Activated T-cell treated with anti-CD3 and anti-CD28 coated beads, Interleukin-2, amount 50 U/mL, for 1 hour (primary cell): Measurements from ENCODE around the gene IQSEC3.
A peak's percentile ranks its signal among the peaks of the same experiment; 100 is the strongest.
"Not testable (repeated sequence)": the region's sequence is repeated elsewhere in the genome, so short reads cannot be mapped to it uniquely, and the experiment has no call there.

ENCODE experiments used
- DNase-seq: peaks from one replicate; pipeline ENCODE4 v3.0.0-alpha.2; 2020

Gene IQSEC3

DNA sequence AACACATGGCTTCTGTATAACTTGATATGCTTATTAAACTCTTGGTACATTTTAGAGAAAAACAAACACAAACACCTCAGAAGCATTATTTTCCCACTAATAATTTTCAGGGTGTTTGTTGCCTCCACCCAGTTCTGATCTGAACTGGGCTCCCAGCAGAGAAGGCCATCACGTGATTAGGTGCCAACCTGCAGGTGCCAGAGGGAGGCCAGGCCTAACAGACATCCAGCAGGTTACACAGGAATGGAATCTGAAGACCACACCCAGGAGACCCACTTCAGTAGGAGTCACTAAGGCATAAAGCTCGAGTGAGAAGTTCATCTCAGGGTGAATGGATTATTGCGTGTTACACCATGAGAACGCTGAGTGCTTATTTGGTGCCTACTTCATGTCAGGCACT lies 138.5 kb downstream of the IQSEC3 start:
- no peak for DNase-seq

DNA sequence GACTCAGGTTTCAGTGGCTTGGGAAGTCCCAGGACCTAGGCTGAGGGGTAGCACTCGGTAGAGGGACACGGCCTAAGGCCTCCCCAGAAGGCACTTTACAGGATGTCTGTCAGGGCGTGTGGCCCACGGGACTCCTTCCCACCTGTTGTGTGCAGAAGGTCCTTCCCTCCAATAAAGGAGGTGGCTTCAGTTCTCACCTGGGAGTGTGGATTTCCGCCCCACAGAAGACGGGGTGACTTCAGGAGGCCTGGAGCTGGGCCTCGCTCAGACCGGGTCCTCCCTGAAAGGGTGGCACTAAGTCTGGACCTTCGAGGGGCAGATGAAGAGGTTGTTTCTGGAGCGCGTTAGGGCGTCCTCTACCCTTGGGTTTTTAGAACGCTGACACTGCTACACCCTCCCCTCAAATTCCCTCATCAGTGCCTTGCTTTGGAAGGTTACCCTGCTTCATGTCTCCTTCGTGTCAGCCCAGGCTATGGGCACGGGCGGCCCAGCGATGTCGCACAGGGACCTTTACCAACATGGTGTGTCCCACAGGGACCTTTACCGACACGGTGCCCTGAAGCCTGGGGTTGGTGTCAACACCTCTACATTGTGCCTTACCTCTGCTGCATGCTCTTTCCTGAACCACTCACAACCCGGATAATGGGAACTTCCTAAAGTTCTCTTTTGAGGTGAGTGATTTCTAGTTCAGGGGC lies 140.3 kb downstream of the IQSEC3 start:
- no peak for DNase-seq

DNA sequence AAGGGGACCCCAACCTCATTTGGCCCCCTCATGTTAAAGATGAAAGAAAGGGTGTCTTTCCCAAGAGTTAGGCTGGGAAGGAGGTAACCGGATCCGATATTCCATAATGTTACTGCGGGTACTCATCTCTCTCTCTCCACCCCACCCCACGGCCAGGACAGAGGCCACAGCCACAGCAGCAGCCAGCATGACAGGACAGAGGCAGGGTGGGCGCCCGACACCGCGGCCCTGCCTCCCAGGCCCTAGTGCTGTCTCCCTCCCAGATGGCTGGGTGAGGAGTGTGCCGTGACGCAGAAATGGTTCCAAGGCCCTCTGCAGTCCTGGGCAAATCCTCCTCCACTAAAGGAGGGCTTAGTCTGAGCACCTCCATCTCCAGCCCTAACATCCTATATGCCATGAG lies 141.2 kb downstream of the IQSEC3 start:
- no peak for DNase-seq

DNA sequence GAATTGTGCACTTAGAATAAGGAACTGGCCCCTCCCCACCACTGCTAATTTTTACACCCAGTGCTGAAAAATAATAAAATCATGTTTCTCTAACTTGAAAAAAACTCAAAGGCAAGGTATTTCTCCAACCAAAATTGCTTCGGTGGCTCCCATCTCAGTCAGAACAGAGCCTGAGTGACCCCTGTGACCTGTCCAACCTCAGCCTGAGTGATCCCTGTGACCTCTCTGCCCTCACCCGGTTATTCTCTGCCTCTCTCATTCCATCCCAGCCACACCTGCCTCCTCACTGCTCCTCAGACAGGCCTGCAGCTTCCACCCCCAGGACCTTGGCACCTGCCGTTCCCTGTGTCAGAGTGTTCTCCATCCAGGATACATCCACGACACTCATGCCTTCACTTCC lies 142.2 kb downstream of the IQSEC3 start:
- DNase-seq, result no peak

DNA sequence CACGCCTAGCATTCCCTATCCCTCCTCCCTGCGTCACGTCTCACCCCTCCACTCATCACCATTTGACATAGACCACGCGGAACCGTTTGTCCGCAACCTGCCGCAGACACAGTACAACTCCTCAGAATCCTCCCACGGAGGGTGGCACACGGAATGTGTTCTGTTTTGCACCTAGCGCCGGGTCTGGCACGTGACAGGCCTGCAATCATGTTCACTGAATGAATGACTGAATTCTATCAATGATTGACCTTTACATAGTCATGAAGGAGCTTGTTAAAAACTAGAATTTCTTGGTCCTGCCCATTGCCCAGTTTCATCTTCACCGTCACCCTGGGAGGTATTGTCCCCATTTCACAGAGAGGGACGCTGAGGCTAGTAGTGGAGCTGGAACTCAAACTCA lies 142.7 kb downstream of the IQSEC3 start:
- DNase-seq, result no peak

DNA sequence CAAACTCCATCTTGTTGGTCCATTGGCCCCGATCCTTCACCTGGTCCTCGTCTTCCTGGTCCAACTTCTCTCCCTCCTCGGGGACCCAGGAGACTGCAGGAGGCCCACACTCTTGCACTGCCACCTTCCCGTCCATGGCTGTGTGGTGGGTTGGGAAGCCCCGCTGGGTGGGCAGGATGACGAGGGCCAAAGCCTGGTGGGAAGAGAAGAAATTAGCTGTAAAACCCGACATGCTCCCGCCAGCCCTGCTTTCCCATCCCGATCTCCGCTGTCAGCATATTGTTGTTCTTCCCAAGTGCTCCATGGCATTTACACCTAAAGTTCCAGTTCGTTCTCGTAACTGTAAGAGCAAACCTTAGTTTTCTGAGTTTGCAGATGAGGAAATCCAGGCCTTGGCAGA lies 143.3 kb downstream of the IQSEC3 start:
- DNase-seq, result no peak

DNA sequence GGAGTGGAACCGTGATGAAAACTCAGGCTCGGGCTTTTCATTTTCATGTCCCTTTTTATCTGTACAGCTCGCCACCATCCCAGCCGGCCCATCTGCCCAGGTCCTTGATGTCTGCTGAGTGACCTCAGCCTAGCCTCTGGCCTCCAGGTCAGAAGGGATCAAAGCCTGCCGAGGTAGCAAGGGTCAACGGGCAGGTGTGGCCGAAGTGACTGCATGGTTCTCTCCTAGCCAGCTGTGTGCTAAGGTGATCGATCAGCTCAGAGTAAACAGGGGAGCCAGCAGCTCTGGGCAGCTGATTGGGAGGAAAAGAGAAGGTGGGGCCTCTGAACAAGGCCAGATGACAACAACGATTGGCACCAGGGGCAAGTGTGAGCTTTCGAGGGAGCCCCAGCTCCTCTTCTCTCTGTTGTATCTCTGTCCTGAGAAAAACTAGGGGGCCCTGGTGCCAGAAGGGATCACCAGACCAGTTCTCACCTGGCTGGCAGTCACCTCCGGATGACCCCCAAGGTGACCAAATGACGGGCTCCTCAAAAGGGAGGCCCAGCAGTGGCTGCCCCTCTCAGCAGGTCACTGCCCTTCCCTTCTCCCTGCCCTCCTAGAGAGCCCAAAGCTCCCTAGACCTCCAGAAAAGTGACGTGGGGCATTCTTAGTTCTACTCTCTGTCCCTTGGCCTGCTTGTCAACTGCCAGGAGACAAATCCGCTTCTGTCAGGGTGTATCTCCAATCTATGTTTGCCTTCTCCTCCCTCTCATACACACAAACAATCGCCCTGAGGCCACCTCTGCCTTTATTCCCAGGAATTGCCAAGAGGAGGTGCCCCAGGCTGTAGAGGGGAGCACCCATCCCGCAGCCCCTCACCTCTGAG lies 143.9 kb downstream of the IQSEC3 start:
- no peak for DNase-seq

DNA sequence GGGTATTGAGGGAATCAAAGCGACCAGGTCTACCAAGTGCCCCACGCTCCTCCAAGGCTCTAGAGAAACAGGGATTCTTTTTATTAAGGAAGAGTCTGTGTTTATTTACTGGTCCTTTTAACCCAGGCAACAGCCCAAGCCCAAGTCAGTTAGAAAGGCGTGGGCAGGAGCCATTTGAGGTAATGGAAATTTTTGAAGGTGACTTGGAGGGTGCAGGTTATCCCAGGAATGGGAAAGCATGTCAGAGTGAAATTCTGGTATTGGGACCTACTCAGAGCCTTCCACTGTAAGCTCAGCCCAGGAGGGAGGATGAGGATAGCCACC lies 144.5 kb downstream of the IQSEC3 start:
- DNase-seq, result no peak

DNA sequence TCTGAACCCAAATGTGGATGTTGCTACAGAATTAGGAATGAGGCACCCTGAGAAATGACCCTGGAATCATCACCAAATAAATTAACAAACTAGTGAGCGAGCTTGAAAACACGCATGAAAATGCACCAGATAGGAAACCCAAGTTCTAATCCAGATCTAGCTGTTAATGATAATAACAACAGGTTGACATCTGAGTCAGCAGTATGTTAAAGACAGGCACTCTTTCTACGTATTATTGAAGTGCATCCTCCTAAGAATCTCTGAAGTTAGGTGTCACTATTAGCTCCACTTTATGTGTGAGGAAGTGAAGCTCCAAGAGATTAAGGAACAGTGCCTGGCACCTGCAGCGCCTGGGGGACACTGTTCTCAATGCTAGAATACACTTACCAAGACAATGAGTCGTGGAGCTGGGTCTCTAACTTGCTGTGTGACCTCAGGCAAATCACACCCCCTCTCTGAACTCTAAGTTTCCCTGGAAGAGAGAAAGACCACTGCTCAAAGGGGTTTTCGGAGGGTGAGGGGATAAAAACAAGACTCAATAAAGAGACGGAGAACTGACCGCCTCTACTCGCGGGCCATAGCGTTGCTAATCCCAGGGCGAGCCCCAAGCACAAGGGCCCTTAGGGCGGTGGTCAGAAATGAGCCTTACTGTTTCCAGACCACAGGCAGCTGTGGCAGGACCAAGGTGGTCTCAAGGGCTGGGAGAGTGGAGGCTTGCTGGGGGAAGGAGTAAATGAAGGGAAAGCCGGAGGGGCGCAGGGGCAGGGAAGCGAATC lies 145.3 kb downstream of the IQSEC3 start:
- no peak for DNase-seq

DNA sequence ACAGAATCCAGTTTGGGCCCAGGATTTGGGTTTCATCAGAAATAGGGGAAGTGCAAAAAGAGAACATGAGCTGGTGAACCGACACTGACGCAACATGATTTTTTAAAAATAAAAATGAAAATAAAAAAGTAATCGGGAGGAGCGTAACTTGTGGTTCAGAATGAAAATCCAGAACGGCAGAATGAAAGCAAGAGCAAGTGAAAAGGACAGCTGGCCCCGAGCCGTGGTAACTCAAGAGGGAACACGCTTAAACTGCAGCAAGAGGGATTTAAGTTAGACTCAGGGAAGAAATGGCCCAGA lies 145.8 kb downstream of the IQSEC3 start:
- no peak for DNase-seq

DNA sequence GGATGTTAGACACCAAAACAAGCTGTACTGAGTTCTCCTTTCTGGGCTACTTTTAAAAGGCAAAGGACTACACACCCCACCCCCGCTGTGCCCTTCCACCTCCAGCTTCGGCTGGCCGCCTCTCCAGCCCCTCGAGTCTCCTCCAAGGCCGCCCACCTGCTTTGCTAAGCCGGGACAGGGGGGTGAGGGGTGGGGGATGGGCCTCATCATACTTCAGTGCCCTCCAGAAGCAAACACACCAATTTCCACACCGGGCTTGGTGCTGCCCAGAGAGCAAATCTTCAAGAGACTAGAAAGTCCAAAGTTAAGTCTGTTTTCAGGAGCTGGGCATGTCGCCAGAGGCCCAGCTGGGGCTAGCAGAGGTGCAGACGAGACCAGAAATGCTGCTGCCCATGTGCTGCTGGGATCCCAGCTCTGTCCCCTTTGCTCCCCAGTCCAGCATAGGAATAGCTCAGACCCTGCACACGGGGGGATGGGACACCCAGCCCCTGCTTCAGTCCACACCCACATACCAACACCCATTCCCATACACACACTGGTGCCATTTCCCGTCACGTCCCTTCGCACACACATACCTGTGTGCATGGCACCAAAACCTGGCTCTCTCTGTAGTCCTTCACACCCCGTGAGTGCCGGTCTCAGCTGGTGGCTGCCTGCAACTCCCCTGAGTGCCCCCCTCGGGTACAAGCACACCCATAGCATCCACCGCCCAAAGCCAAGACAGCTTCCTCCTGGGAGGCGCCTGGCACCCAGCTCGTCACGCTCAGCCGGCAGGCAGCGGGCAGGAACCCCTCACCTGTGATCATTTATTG lies 146.4 kb downstream of the IQSEC3 start:
- no peak for DNase-seq

DNA sequence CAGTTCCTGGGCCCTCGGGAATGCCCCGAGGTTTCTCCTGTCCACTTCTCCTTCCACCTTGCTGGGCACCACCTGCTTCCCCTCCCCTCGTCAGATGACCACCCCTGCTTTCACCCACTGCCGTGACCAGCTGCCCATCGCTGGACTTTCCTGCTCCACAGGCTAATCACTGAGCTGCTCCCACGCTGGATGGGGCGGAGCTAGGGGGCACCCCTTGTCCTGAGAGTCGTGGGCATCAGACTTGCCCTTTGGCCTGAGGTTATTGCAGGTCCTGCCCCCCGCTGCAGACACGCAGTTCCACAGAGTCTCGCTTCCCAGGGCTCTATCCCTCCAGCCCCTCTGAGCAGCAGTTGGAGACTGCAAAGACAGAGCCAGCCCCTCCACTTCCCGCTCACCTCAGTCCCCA lies 147.0 kb downstream of the IQSEC3 start:
- no peak for DNase-seq

DNA sequence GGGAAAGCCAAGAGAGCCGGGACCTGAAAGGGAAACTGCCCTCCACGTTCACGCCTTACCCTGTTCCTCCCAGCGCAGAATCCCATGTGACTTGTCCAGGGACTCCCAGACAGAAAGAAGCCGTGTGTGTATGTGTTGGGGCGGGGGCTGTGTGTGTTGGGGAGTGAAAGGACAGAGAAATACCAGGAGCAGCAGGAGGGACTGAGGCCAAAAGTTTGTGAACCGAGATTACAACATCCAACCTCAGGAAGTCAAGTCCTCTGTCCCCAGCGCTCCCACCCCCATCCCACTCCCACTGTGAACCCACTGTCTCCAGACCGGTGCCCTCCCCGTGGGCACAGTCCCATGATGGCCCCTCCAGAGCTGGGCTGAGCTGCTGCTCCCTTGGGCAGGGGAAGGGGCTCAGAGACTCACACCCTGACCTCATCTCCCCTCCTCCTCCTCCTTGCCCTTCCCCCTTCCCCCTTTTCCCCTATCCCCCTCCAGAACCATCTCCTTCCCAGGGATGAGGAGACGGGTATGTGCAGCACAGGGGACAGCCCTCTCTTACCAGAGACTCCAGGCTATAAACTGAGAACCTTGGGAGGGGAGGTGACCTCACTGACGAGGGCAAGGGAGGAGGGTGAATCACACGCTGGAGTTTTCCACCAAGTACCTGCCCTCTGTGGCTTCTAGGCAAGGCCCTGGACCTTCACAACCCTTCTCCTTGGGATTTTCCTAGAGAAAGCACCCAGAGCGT lies 147.6 kb downstream of the IQSEC3 start, which contains the start of gene SLC6A12:
Gene SLC6A12 (minus strand): TSS at position 155 of the 739 bp plus-strand sequence. CDS start 4,171 bp downstream, outside the sequence.
- no peak for DNase-seq

DNA sequence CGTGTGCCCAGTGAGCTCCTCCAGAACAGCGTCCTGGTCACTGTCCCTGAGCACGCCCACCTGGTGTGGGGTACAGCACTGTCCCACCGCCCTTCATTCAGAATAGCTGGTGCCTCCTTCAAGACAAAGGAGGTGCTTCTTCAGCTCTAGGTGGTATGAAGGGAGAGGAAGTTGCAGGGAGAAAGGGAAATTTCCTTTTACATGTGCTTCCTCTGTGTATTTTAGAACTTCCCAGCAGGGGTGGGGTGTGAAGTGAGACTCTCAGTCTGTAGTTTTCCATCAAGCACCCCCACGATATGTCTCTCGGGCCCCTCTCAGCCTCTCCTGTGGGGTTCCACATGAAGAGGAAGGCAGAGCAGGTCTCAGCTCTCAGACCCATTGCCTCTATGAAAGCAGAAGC lies 148.5 kb downstream of the IQSEC3 start:
- no peak for DNase-seq

DNA sequence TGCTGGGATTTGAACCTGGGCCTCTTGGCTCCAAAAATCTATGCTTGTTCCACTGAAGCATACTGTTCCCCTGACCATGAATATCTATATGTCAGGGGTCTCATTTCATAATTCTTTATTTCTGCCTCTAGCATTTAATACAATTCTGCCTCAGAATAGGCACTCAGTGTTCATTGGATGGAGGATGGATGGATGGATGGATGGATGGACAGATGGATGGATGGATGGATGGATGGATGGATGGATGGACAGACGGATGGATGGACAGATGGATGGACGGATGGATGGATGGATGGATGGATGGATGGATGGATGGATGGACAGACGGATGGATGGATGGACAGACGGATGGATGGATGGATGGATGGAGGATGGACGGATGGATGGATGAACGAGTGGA lies 150.5 kb downstream of the IQSEC3 start:
- not testable (repeated sequence) for DNase-seq

DNA sequence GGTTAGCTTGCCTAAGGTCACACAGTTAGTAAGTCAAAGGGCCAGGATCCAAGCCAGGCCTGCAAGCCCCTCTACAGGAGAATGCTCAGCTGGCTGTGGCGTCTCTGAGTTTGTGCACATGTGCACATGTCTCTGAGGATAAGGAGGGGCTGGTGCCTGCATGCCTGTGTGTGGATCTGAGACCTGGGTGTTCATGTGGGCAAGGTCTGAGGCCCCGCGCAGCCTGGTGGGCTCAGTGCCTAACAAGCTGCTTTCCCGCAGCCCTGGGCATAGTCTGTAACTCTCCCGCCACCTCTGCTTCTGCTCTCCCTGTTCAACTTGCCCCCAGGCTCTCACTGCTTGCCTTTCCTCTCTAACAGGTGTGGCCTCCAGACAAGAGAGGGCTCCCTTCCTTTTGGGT lies 151.7 kb downstream of the IQSEC3 start:
- no peak for DNase-seq

DNA sequence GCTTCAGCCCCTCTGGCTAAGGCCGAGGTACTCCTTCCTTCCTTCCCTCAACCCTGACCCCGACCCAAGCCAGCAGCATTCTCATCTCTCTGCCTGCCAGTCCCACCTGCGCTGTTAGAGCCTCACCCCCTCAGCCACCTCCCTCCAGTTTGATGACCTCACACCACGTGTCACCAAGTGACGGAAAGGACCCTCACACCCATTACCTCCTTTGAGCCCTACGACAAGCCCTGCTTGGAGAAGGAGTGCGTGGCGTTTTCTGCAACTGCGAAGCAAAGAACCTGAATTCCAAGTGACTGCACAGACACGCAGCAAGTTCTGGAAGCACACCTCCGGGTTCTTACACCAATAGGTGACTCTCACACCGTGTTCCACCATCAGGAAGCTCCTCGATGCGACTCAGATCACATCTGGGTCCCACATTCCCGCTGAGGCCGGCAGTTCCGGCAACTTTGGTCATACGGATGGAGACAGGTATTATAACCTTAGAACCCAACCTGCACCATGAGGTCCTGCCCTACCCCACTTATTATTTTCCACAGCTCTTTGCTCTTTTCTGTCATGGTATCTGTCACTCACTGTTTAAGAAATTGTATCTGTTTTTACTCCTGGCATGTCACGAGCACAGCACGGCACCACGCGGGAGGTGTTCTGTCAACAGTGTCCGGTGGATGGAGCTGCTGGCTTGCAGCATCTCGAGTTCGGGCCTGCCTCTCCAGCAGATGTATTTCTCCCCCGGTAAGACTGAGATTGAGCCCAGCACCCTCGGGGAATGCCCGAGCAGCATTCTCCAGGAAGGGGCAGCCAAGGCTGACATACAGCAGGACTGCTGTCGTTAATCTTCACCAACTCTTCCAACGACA lies 152.4 kb downstream of the IQSEC3 start:
- no peak for DNase-seq

DNA sequence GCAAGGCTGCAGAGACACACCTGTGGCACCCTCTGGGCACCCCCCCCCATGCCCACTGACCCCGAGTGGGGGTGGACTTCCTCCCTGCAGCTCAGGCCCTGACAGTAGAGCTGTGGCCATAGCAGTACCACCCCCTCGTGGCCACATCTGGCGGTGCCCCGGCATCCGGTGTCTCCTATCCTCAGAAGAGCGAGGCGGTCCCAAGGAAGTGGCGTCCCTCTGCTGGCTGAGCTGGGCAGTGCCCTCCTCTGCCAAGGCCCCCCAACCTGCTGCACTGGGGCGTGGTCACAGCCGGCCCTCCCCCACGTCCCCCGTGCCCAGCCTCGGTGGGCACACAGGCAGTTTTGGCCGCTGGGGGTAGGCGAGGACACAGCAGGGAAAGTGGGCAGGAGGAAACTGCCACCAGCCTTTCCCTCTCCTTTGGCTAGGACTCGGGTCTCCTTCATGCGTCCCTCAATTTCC lies 153.4 kb downstream of the IQSEC3 start:
- DNase-seq, result peak; percentile 30

DNA sequence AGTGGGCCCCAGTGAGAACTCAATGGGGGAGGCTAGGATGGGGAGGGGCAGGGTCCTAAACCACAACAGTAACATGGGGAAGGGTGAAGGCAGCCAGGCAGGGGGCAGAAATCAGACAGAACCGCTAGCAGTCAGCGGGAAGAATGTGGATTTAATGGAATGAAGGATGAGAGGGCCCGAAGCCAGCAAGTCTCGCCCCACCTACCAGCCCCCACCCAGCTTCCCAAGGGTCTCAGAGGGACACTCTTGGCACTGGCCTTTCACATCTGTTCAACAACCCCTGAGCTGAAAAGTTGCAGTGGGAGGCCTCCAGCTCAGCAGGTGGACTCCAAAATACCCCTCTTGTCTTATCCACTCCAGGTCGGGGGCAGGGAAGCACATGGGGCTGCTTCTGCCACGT lies 153.9 kb downstream of the IQSEC3 start:
- DNase-seq, result no peak

DNA sequence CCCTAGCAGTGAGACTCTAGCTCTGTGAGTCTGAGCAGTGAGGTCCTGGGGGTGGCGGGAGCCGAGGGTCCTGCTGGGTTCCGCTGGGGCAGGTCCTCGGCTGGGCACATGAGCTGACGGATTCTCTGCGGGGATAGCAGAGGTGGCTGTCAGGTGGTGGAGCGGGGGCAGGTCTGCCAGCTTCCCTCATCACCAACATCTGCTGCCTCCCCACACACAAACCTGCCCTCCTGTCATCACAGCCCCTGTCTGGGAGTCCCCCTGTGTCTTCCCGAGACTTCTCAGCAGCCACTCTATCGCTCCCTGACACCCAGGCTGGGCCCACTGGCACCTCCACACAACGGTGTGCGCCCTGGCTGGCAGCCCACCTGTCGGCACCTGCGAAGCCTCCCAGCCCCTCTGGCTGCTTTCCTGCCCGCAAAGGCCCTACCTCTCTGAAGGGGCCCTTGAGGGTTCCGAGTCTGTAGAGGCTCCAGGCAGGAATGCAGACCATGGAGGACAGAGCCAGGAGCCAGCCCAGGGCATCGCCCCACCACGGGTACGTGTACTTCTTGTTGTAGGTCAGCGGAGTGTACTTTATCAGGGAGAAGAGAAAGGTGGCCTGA lies 154.5 kb downstream of the IQSEC3 start:
- no peak for DNase-seq

DNA sequence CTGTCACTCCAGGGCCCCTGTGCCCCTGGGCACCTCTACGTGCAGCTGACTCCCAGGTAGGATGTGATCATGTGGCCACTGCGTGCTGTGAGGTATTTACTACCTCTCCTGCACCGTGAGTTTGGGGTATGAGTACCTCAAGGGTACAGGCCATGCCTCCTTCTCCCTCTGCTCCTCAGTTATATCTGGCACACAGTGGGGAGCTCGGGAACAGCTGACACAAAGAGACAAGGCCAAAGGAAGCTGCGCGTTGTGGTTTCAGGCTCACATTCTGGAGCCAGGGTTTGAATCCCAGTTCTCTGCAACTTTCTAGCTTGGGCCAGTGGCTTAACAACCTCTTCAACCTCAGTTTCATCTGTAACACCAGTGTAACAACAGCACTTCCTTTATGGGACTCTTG lies 155.2 kb downstream of the IQSEC3 start:
- DNase-seq, result no peak
